GM18517 (cell line): ENCODE results near the gene AFF2.
"Not testable (repeated sequence)": the region's sequence is repeated elsewhere in the genome, so short reads cannot be mapped to it uniquely, and the experiment has no call there.

Source experiments
- ATAC-seq: cut with Tn5 transposase; IDR thresholded peaks from one replicate; pipeline ENCODE4 v1.9.1; 2021; ENCODE audit warnings: mild to moderate bottlenecking, moderate library complexity; ENCODE audit not compliant: unreplicated experiment

Gene AFF2

GRCh38 chrX:148632444-148632843 lies 132.0 kb downstream of the AFF2 start:
- no peak for ATAC-seq

- no peak for ATAC-seq
Measured at GRCh38 chrX:148633218-148633908, 132.9 kb downstream of the AFF2 start.

- ATAC-seq: no peak
Measured at GRCh38 chrX:148634591-148634990, 134.2 kb downstream of the AFF2 start.

- no peak for ATAC-seq
Measured at GRCh38 chrX:148643460-148643859, 143.0 kb downstream of the AFF2 start.

- no peak for ATAC-seq
Measured at GRCh38 chrX:148647651-148648050, 147.2 kb downstream of the AFF2 start.

- no peak for ATAC-seq
Measured at GRCh38 chrX:148649145-148649795, 148.9 kb downstream of the AFF2 start.

GRCh38 chrX:148658115-148658730 lies 157.8 kb downstream of the AFF2 start:
- ATAC-seq: no peak

- ATAC-seq: no peak
Measured at GRCh38 chrX:148659481-148659880, 159.1 kb downstream of the AFF2 start.

GRCh38 chrX:148661035-148661434 lies 160.6 kb downstream of the AFF2 start:
- ATAC-seq: no peak

- no peak for ATAC-seq
Measured at GRCh38 chrX:148662014-148662413, 161.6 kb downstream of the AFF2 start.

- ATAC-seq: no peak
Measured at GRCh38 chrX:148664171-148664570, 163.8 kb downstream of the AFF2 start.

GRCh38 chrX:148664995-148665394 lies 164.6 kb downstream of the AFF2 start:
- ATAC-seq: no peak

GRCh38 chrX:148669175-148669574 lies 168.8 kb downstream of the AFF2 start:
- not testable (repeated sequence) for ATAC-seq

- ATAC-seq: no peak
Measured at GRCh38 chrX:148670277-148670676, 169.9 kb downstream of the AFF2 start.

GRCh38 chrX:148672517-148672916 lies 172.1 kb downstream of the AFF2 start:
- ATAC-seq: no peak

- ATAC-seq: no peak
Measured at GRCh38 chrX:148681605-148682004, 181.2 kb downstream of the AFF2 start.

GRCh38 chrX:148682206-148682605 lies 181.8 kb downstream of the AFF2 start:
- ATAC-seq: no peak

- ATAC-seq: no peak
Measured at GRCh38 chrX:148691456-148691855, 191.0 kb downstream of the AFF2 start.

GRCh38 chrX:148695255-148695654 lies 194.8 kb downstream of the AFF2 start:
- ATAC-seq: no peak

- no peak for ATAC-seq
Measured at GRCh38 chrX:148698221-148698620, 197.8 kb downstream of the AFF2 start.

GRCh38 chrX:148700021-148700420 lies 199.6 kb downstream of the AFF2 start:
- no peak for ATAC-seq

- ATAC-seq: no peak
Measured at GRCh38 chrX:148713981-148714380, 213.6 kb downstream of the AFF2 start.
